Prostate gland (tissue), 2 donors: ENCODE results near the gene HDHD3.

Experiments used
- CTCF ChIP-seq, 4 experiments: fragments of 200-600 bp in 2 of 4; fragments of 450-650 bp in 2 of 4; sonication (generic) in 2 of 4; IDR thresholded peaks; 1 replicate in 3 of 4; 2 replicates in 1 of 4; pipeline ENCODE4 v1.5.1; 2016 to 2019; ENCODE audit warnings: antibody characterized with exemption in 4 of 4, mild to moderate bottlenecking in 2 of 4, moderate library complexity in 2 of 4
- POLR2A ChIP-seq: fragments of 450-650 bp; IDR thresholded peaks from one replicate; pipeline ENCODE4 v1.6.1; 2016; ENCODE audit warnings: antibody characterized with exemption, mild to moderate bottlenecking
- POLR2AphosphoS5 ChIP-seq: sonication (generic); formaldehyde crosslinking; IDR thresholded peaks from one replicate; pipeline ENCODE4 v1.6.1; 2017; ENCODE audit warnings: antibody characterized with exemption

DNA sequence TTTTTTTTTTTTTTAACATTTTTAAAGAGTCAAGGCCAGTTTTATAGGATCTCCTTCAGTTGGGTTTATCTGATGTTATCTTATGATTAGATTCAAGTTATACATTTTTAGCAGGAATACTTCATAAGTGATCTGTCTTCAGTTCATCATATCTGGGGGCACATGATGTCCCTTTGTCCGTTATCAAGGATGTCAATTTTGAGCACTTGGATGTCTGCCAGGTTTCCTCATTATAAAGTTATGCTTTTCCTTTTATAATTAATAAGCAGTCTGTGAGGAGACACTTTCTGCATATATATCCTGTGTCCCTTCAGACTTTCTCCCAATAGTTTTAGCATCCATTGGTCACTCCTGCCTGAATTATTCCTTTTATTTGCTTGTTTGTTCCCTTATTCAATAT, 11.8 kb downstream of the HDHD3 start:
- TF ChIP-seq POLR2A (no peak), CTCF (IDR thresholded peaks at IDR 0.05) (no peak), POLR2AphosphoS5 (no peak)
